AG04449 (cell line): Measurements from ENCODE around the gene EID3.

ENCODE experiments used
- CTCF ChIA-PET: fragments of 350-600 bp; formaldehyde crosslinking; extraction: SDS; loops from one replicate; lab custom pipeline; 2021; ENCODE audit warnings: antibody characterized with exemption; lab: Yijun Ruan, JAX
- POLR2A ChIA-PET: fragments of 400-600, 350-600 bp; formaldehyde crosslinking; extraction: SDS; loops from one replicate; lab custom pipeline; 2020; ENCODE audit warnings: antibody characterized with exemption, inconsistent platforms; lab: Yijun Ruan, JAX
- DNase-seq: peaks from one replicate; pipeline ENCODE4 v3.0.0-alpha.2; 2010; ENCODE audit warnings: low read depth, low spot score
- H3K4me3 ChIP-seq: 2 replicates; pipeline ENCODE4 v1.5.1; 2011; ENCODE audit warnings: low read depth, mild to moderate bottlenecking, control low read depth, low read length
- CTCF ChIP-seq: IDR thresholded peaks from one replicate; pipeline ENCODE4 v1.5.1; 2011; ENCODE audit warnings: mild to moderate bottlenecking, moderate library complexity, low read length, control low read depth, inconsistent platforms; ENCODE audit not compliant: insufficient read depth; ENCODE audit errors: missing control alignments

The EID3 gene

DNA sequence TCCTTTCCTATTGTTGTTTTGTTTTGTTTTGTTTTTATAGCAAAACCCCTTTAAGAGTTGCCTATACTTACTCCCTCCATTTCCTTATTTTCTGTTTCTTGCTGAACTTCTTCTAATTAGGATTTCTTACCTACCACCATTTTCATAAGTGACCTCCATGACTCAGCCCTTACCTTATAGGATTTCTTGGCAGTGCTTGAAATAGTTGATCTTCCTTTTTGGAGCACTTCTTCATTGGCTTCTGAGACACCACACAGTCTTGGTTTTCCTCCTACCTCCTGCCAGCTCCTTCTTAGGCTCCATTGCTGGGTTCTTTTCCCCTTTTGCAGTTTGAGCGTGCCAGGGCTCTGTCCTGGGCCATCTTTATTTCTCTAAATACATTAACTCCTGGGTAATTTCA lies 23.4 kb upstream of the EID3 start:
- POLR2A ChIA-PET: no interaction called here
- no peak for DNase-seq
- TF ChIP-seq CTCF: no peak
- CTCF ChIA-PET: interaction anchor here (1.0 to 1.8 kb wide), 5 partner anchors 8 to 60 kb away, joined by 3 to 4 read pairs (median 3); no protein-coding TSS in a partner anchor
- peak overlapping the region; percentile 26 for H3K4me3 ChIP-seq

DNA sequence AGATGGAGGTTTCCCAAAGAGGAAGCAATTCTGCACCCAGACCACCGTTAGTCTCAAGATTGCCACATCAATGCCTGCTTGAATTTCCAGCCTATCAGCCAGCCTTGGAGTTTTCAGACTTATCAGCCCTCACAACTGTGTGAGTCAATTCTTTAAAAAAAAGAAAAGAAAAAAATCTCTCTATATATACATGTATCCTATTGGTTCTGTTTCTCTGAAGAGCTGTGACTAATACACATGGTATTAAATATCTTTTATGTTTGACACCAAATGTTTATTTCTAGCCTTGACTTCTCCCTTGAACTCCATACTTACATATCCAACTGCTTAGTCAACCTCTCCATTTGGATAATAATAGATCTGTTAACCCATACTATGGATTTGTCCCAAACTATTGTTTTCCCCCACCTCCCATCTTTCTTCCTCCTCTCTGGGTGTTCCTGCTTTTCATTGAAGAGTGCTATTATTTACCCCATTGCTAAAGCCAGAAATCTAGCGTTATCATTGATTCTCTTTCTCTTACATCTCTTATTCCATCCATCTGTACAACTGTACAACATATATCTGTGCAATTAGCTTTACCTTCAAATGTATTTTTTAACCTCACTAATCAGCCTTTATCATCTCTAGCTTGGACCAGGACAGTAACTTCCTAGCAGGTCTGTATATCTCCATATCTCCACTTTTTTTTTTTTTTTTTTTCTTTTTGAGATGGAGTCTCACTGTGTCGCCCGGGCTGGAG lies 22.7 kb upstream of the EID3 start:
- ChIA-PET POLR2A (no interaction called here), CTCF (interaction anchor here (1.3 to 1.8 kb wide), 3 partner anchors 10 to 15 kb away, joined by 3 to 4 read pairs (median 4); no protein-coding TSS in a partner anchor)
- DNase-seq: peak; percentile 90
- no peak for TF ChIP-seq CTCF
- H3K4me3 ChIP-seq: no peak overlapping the region

DNA sequence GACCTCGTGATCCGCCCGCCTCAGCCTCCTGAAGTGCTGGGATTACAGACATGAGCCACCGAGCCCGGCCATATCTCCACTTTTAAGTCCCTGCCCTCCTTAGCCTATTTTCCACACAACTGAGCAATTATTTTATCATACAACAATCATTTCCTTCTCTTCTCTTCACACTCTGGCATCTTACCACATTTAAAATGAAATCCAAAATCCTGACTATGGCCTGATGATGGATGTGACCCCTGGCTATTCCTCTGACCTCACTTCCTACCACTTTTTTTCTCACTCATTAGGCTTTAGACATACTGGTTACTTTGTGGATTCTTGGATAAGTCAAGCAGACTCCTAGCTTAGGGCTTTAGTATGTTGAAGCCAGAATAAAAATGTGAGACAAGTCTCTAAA lies 21.9 kb upstream of the EID3 start:
- TF ChIP-seq CTCF: no peak
- ChIA-PET POLR2A (interaction anchor here (1.0 kb wide), 1 partner anchor 62 kb away, joined by 5 read pairs; no protein-coding TSS in a partner anchor), CTCF (interaction anchor here (1.6 kb wide), 1 partner anchor 9 kb away, joined by 4 read pairs; no protein-coding TSS in a partner anchor)
- no peak overlapping the region for H3K4me3 ChIP-seq
- DNase-seq: no peak

DNA sequence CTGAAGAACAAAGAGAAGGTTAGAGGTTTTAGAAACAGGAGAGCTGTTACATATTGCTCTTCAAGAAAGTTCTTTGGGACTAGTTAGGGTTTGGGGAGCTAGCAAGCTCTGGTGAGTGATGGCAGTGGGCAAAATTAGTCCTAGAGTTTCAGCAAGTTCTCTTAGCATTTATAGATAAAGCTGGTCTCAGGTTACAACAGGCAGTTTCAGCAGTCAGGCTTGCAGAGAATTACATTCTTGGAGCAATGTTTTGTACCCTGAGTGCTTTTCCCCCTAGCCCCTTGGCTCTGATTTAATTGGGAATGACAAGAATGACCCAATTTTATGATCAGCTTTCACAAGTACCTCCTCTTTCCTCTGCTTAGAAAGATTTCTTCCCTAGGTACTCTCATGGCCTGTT lies 21.4 kb upstream of the EID3 start:
- POLR2A ChIA-PET: interaction anchor here (1.0 kb wide), 1 partner anchor 63 kb away, joined by 5 read pairs; no protein-coding TSS in a partner anchor

GRCh38 chr12:104285740-104286515 lies 17.6 kb upstream of the EID3 start:
- POLR2A ChIA-PET: interaction anchor here (1.2 to 3.0 kb wide), 4 partner anchors 9 to 108 kb away, joined by 4 to 19 read pairs (median 10); no protein-coding TSS in a partner anchor
- peak overlapping the region; percentile 91; the same call in 1 of the 2 replicates for H3K4me3 ChIP-seq
- CTCF ChIA-PET: interaction anchor here (1.1 to 3.4 kb wide), 4 partner anchors 13 to 84 kb away, joined by 3 to 19 read pairs (median 6); no protein-coding TSS in a partner anchor
- TF ChIP-seq CTCF: no peak
- DNase-seq: no peak

More for the DNA sequence above, 21.4 kb upstream of the EID3 start:
- H3K4me3 ChIP-seq: no peak overlapping the region
- CTCF ChIA-PET: interaction anchor here (1.6 kb wide), 1 partner anchor 8 kb away, joined by 4 read pairs; no protein-coding TSS in a partner anchor
- DNase-seq: no peak
- TF ChIP-seq CTCF: no peak
